Measurements from ENCODE around the gene ENPP6.

The ENPP6 gene

GRCh38 chr4:184251670-184251980 is 34.0 kb upstream of the ENPP6 start:
- TF ChIP-seq REST (IDR thresholded peaks at IDR 0.05; ENCODE audit: low read depth) (no peak), TEAD4 (IDR thresholded peaks at IDR 0.05) (no peak), CREB1 (IDR thresholded peaks at IDR 0.05; ENCODE audit: low read depth) (no peak), FOXM1 (IDR thresholded peaks at IDR 0.05; ENCODE audit: borderline replicate concordance, low read depth) (no peak), TAF1 (IDR thresholded peaks at IDR 0.05; ENCODE audit: low read depth) (no peak), TCF12 (IDR thresholded peaks at IDR 0.05; ENCODE audit: low read depth) (no peak), RAD21 (IDR thresholded peaks at IDR 0.05; ENCODE audit: low read depth) (no peak), USF1 (IDR thresholded peaks at IDR 0.05) (no peak), YY1 (IDR thresholded peaks at IDR 0.05; ENCODE audit: low read depth) (no peak), NFIC (IDR thresholded peaks at IDR 0.05) (no peak), CEBPB (IDR thresholded peaks at IDR 0.05) (no peak), MAX (IDR thresholded peaks at IDR 0.05) (no peak), EGR1 (IDR thresholded peaks at IDR 0.05) (no peak), EP300 (IDR thresholded peaks at IDR 0.05; ENCODE audit: borderline replicate concordance) (no peak), ZBTB7A (IDR thresholded peaks at IDR 0.05; ENCODE audit: low read depth) (no peak)

- no peak for TF ChIP-seq YY1 (IDR thresholded peaks at IDR 0.05; ENCODE audit: low read depth)
- peak; percentile 73 for TF ChIP-seq RAD21 (IDR thresholded peaks at IDR 0.05; ENCODE audit: low read depth)
Observed at GRCh38 chr4:184250795-184251669, 33.4 kb upstream of the ENPP6 start.

- TF ChIP-seq EP300 (IDR thresholded peaks at IDR 0.05; ENCODE audit: borderline replicate concordance), result no peak
- no peak for TF ChIP-seq CREB1 (IDR thresholded peaks at IDR 0.05; ENCODE audit: low read depth)
- no peak for TF ChIP-seq RAD21 (IDR thresholded peaks at IDR 0.05; ENCODE audit: low read depth)
- no peak for TF ChIP-seq MAX (IDR thresholded peaks at IDR 0.05)
- no peak for TF ChIP-seq CEBPB (IDR thresholded peaks at IDR 0.05)
- TF ChIP-seq ZBTB7A (IDR thresholded peaks at IDR 0.05; ENCODE audit: low read depth), result no peak
- TF ChIP-seq TEAD4 (IDR thresholded peaks at IDR 0.05), result no peak
Observed at GRCh38 chr4:184248216-184248615, 30.5 kb upstream of the ENPP6 start.

- TF ChIP-seq EGR1 (IDR thresholded peaks at IDR 0.05) (no peak), TAF1 (IDR thresholded peaks at IDR 0.05; ENCODE audit: low read depth) (no peak), CREB1 (IDR thresholded peaks at IDR 0.05; ENCODE audit: low read depth) (no peak), EP300 (IDR thresholded peaks at IDR 0.05; ENCODE audit: borderline replicate concordance) (no peak)
Observed at GRCh38 chr4:184247421-184247820, 29.7 kb upstream of the ENPP6 start.

- TF ChIP-seq CREB1 (IDR thresholded peaks at IDR 0.05; ENCODE audit: low read depth), result no peak
- no peak for TF ChIP-seq USF1 (IDR thresholded peaks at IDR 0.05)
- TF ChIP-seq NFIC (IDR thresholded peaks at IDR 0.05), result no peak
- no peak for TF ChIP-seq MAX (IDR thresholded peaks at IDR 0.05)
- no peak for TF ChIP-seq EGR1 (IDR thresholded peaks at IDR 0.05)
- TF ChIP-seq FOXM1 (IDR thresholded peaks at IDR 0.05; ENCODE audit: borderline replicate concordance, low read depth), result no peak
- TF ChIP-seq YY1 (IDR thresholded peaks at IDR 0.05; ENCODE audit: low read depth), result no peak
- no peak for TF ChIP-seq TAF1 (IDR thresholded peaks at IDR 0.05; ENCODE audit: low read depth)
- TF ChIP-seq TEAD4 (IDR thresholded peaks at IDR 0.05), result no peak
- TF ChIP-seq RAD21 (IDR thresholded peaks at IDR 0.05; ENCODE audit: low read depth), result no peak
- no peak for TF ChIP-seq EP300 (IDR thresholded peaks at IDR 0.05; ENCODE audit: borderline replicate concordance)
- no peak for TF ChIP-seq REST (IDR thresholded peaks at IDR 0.05; ENCODE audit: low read depth)
Observed at GRCh38 chr4:184246426-184246825, 28.8 kb upstream of the ENPP6 start.
